ENCODE measurements around the gene DMPK.

Gene DMPK

DNA sequence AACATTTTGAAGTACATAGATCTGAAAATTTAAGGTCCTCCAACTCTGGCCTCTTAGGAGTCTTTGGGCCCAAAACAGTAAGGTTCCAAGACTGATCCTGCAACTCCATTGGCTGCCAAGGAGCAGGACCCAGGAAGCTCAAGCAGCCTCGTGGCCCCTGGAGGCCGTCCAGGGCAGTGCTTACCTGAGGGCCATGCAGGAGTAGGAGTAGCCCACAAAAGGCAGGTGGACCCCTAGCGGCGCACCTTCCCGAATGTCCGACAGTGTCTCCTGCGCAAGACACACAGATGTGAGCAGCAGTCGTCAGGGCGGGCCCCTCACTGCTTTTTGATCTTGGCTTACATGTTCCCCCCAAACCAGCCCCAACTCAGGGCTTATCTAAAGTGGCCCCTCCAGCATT lies 7.5 kb downstream of the DMPK start:
- WGBS, 2 donors (ENCODE audit: extremely low coverage in 2 of 2, insufficient read length in 2 of 2, insufficient replicate concordance in 1 of 2), result no CpG with 5 or more reads among the region's 9 CpGs
- Histone ChIP-seq H2BK15ac (ENCODE audit: low read length) (no peak overlapping the region), H3K9me3 (replicated peaks in 1 of 2; ENCODE audit: control insufficient read depth in 2 of 2, insufficient read depth in 1 of 2, low read depth in 1 of 2, low read length in 2 of 2) (no peaks in the 10 kb centered on the region), H4K91ac (ENCODE audit: low read depth, low read length, poor library complexity) (no peak overlapping the region), H3K23ac (ENCODE audit: low read depth, low read length, poor library complexity) (no peak overlapping the region), H2AK5ac (ENCODE audit: low read depth, low read length) (no peak overlapping the region), H3K14ac (ENCODE audit: low read length) (no peak overlapping the region), H3K4ac (ENCODE audit: low read length) (no peak overlapping the region), H3K9ac (ENCODE audit: low read depth, low read length, poor library complexity) (no peak overlapping the region), H3K4me3 (ENCODE audit: low read length in 2 of 2) (no peak overlapping the region), H3K36me3 (replicated peaks in 1 of 2; ENCODE audit: control insufficient read depth in 2 of 2, insufficient read depth in 2 of 2, low read length in 2 of 2) (peaks cover 32 to 75% of the 10 kb centered on the region in 2 donors), H3K79me1 (ENCODE audit: low read depth, low read length) (no peaks in the 10 kb centered on the region), H3K18ac (ENCODE audit: low read length) (no peak overlapping the region), H3K4me2 (ENCODE audit: insufficient read depth, low read length, poor library complexity, severe bottlenecking) (no peak overlapping the region), H3K27ac (replicated peaks; ENCODE audit: low read length) (no peak overlapping the region), H2AFZ (ENCODE audit: low read length) (no peak overlapping the region), H2BK120ac (ENCODE audit: low read depth, low read length) (no peak overlapping the region), H4K8ac (ENCODE audit: low read depth, low read length) (no peak overlapping the region), H2BK5ac (ENCODE audit: low read length) (no peak overlapping the region), H3K4me1 (ENCODE audit: control insufficient read depth in 2 of 2, insufficient read depth in 1 of 2, low read depth in 1 of 2, low read length in 2 of 2) (peaks cover 4 to 11% of the 10 kb centered on the region in 2 donors), H3K27me3 (ENCODE audit: control insufficient read depth in 3 of 3, insufficient read depth in 3 of 3, low read depth in 1 of 3, low read length in 3 of 3) (no peaks in the 10 kb centered on the region), H2BK12ac (ENCODE audit: low read length) (no peak overlapping the region)
- DNase-seq (ENCODE audit: low spot score), result no peak

DNA sequence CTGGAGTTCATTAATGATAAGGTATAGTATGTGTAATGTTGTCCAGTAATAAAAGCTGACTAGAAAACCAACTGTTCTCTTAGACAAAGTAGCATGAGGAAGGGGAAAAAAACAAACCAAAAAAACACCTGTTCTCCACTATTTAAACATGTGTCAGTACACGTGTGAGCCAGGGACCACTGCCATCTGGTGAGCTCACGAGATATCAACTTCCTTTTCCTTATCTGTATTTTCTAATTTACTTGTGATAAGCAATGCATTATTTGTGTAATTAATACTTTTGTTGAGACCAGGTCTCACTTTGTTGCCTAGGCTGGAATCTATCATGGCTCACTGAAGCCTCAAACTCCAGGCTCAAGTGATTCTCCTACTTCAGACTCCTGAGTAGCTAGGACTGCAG lies 8.9 kb downstream of the DMPK start:
- no peak overlapping the region for H3K4ac ChIP-seq (ENCODE audit: low read length)
- no peak overlapping the region for H3K4me3 ChIP-seq (ENCODE audit: low read length in 2 of 2)
- WGBS, 2 donors (ENCODE audit: extremely low coverage in 2 of 2, insufficient read length in 2 of 2, insufficient replicate concordance in 1 of 2), result no CpG with 5 or more reads among the region's 2 CpGs
- no peaks in the 10 kb centered on the region for H3K27me3 ChIP-seq (ENCODE audit: control insufficient read depth in 3 of 3, insufficient read depth in 3 of 3, low read depth in 1 of 3, low read length in 3 of 3)
- no peak overlapping the region for H3K18ac ChIP-seq (ENCODE audit: low read length)
- H2BK15ac ChIP-seq (ENCODE audit: low read length), result no peak overlapping the region
- no peak overlapping the region for H4K91ac ChIP-seq (ENCODE audit: low read depth, low read length, poor library complexity)
- no peak overlapping the region for H4K8ac ChIP-seq (ENCODE audit: low read depth, low read length)
- H3K9me3 ChIP-seq (replicated peaks in 1 of 2; ENCODE audit: control insufficient read depth in 2 of 2, insufficient read depth in 1 of 2, low read depth in 1 of 2, low read length in 2 of 2), result no peaks in the 10 kb centered on the region
- no peak overlapping the region for H3K27ac ChIP-seq (replicated peaks; ENCODE audit: low read length)
- peaks cover 5 to 6% of the 10 kb centered on the region in 2 donors for H3K4me1 ChIP-seq (ENCODE audit: control insufficient read depth in 2 of 2, insufficient read depth in 1 of 2, low read depth in 1 of 2, low read length in 2 of 2)
- H2BK5ac ChIP-seq (ENCODE audit: low read length), result no peak overlapping the region
- peaks cover 32 to 62% of the 10 kb centered on the region in 2 donors for H3K36me3 ChIP-seq (replicated peaks in 1 of 2; ENCODE audit: control insufficient read depth in 2 of 2, insufficient read depth in 2 of 2, low read length in 2 of 2)
- H2BK120ac ChIP-seq (ENCODE audit: low read depth, low read length), result no peak overlapping the region
- H3K23ac ChIP-seq (ENCODE audit: low read depth, low read length, poor library complexity), result no peak overlapping the region
- H3K79me1 ChIP-seq (ENCODE audit: low read depth, low read length), result no peaks in the 10 kb centered on the region
- H2BK12ac ChIP-seq (ENCODE audit: low read length), result no peak overlapping the region
- H3K14ac ChIP-seq (ENCODE audit: low read length), result no peak overlapping the region
- no peak overlapping the region for H2AFZ ChIP-seq (ENCODE audit: low read length)
- H3K4me2 ChIP-seq (ENCODE audit: insufficient read depth, low read length, poor library complexity, severe bottlenecking), result no peak overlapping the region
- H2AK5ac ChIP-seq (ENCODE audit: low read depth, low read length), result no peak overlapping the region
- no peak for DNase-seq (ENCODE audit: low spot score)
- H3K9ac ChIP-seq (ENCODE audit: low read depth, low read length, poor library complexity), result no peak overlapping the region

DNA sequence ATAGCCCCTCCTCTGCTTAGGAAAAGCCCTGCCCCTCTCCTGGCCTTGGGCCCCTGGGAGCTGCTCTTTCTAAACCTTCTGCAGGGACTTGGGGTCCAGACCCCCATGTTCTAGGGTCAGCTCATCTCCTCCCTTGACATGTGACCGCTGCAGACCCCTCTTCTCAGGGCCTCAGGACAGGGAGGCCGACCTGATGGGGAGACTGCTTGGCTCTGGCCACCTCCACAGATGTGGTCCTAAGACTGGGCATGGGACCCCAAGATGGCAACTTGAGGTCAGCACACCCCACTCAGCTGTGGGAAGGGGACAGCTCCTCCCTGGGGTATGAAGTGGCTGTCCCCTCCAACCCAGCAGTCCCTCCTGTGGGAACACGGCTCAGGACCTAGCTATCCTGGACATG lies 9.4 kb downstream of the DMPK start:
- Histone ChIP-seq H2BK120ac (ENCODE audit: low read depth, low read length) (no peak overlapping the region), H2AFZ (ENCODE audit: low read length) (no peak overlapping the region), H3K4me1 (ENCODE audit: control insufficient read depth in 2 of 2, insufficient read depth in 1 of 2, low read depth in 1 of 2, low read length in 2 of 2) (peaks cover 5 to 6% of the 10 kb centered on the region in 2 donors), H4K8ac (ENCODE audit: low read depth, low read length) (no peak overlapping the region), H2AK5ac (ENCODE audit: low read depth, low read length) (no peak overlapping the region), H3K36me3 (replicated peaks in 1 of 2; ENCODE audit: control insufficient read depth in 2 of 2, insufficient read depth in 2 of 2, low read length in 2 of 2) (peaks cover 30 to 57% of the 10 kb centered on the region in 2 donors), H4K91ac (ENCODE audit: low read depth, low read length, poor library complexity) (no peak overlapping the region), H3K4ac (ENCODE audit: low read length) (no peak overlapping the region), H2BK12ac (ENCODE audit: low read length) (no peak overlapping the region), H2BK5ac (ENCODE audit: low read length) (no peak overlapping the region), H3K14ac (ENCODE audit: low read length) (no peak overlapping the region), H3K4me2 (ENCODE audit: insufficient read depth, low read length, poor library complexity, severe bottlenecking) (no peak overlapping the region), H3K9me3 (replicated peaks in 1 of 2; ENCODE audit: control insufficient read depth in 2 of 2, insufficient read depth in 1 of 2, low read depth in 1 of 2, low read length in 2 of 2) (no peaks in the 10 kb centered on the region), H3K23ac (ENCODE audit: low read depth, low read length, poor library complexity) (no peak overlapping the region), H3K27ac (replicated peaks; ENCODE audit: low read length) (no peak overlapping the region), H2BK15ac (ENCODE audit: low read length) (no peak overlapping the region), H3K4me3 (ENCODE audit: low read length in 2 of 2) (no peak overlapping the region), H3K9ac (ENCODE audit: low read depth, low read length, poor library complexity) (no peak overlapping the region), H3K79me1 (ENCODE audit: low read depth, low read length) (peaks cover 2% of the 10 kb centered on the region), H3K18ac (ENCODE audit: low read length) (no peak overlapping the region), H3K27me3 (ENCODE audit: control insufficient read depth in 3 of 3, insufficient read depth in 3 of 3, low read depth in 1 of 3, low read length in 3 of 3) (no peaks in the 10 kb centered on the region)
- no CpG with 5 or more reads among the region's 3 CpGs for WGBS, 2 donors (ENCODE audit: extremely low coverage in 2 of 2, insufficient read length in 2 of 2, insufficient replicate concordance in 1 of 2)
- DNase-seq (ENCODE audit: low spot score), result no peak

DNA sequence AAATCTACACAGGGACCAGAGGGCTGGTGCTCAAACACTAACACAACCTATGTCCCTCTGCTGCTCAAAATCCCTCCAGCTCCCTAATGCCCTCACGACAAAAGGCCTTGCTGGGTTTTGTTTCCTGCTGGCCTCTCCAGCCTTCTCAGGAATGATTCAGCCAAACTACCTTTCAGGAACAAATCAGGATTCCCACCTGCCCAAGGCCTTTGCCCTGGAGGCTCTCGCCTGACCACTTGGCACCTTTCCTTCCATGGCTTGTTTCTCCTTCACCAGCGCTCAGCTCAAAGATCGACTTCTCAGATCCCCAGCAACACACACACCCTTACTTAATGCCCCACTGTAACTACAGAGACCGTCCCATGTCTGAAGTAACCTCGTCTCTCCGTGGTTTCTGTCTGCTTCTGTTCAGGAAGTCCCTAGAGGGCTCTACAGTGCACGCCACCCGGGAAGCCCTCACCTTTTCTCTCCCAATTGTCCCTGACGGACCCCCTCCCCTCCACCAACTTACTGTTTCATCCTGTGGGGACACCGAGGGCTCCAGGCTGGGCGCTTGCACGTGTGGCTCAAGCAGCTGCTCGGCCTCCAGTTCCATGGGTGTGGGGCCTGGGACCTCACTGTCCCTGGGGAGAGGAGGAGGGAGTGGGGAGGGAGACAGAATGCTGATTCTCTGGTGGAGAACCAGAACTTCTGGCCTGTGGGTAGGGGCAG lies 10.0 kb downstream of the DMPK start:
- DNase-seq (ENCODE audit: low spot score), result no peak
- WGBS, 2 donors (ENCODE audit: extremely low coverage in 2 of 2, insufficient read length in 2 of 2, insufficient replicate concordance in 1 of 2), result no CpG with 5 or more reads among the region's 14 CpGs
- Histone ChIP-seq H4K91ac (ENCODE audit: low read depth, low read length, poor library complexity) (no peak overlapping the region), H3K14ac (ENCODE audit: low read length) (no peak overlapping the region), H3K4me2 (ENCODE audit: insufficient read depth, low read length, poor library complexity, severe bottlenecking) (no peak overlapping the region), H3K23ac (ENCODE audit: low read depth, low read length, poor library complexity) (no peak overlapping the region), H2BK12ac (ENCODE audit: low read length) (no peak overlapping the region), H3K27ac (replicated peaks; ENCODE audit: low read length) (no peak overlapping the region), H2BK5ac (ENCODE audit: low read length) (no peak overlapping the region), H3K4me3 (ENCODE audit: low read length in 2 of 2) (no peak overlapping the region), H2AK5ac (ENCODE audit: low read depth, low read length) (no peak overlapping the region), H3K27me3 (ENCODE audit: control insufficient read depth in 3 of 3, insufficient read depth in 3 of 3, low read depth in 1 of 3, low read length in 3 of 3) (no peaks in the 10 kb centered on the region), H3K4me1 (ENCODE audit: control insufficient read depth in 2 of 2, insufficient read depth in 1 of 2, low read depth in 1 of 2, low read length in 2 of 2) (peaks cover 5 to 6% of the 10 kb centered on the region in 2 donors), H4K8ac (ENCODE audit: low read depth, low read length) (no peak overlapping the region), H2AFZ (ENCODE audit: low read length) (no peak overlapping the region), H3K36me3 (replicated peaks in 1 of 2; ENCODE audit: control insufficient read depth in 2 of 2, insufficient read depth in 2 of 2, low read length in 2 of 2) (peaks cover 24 to 51% of the 10 kb centered on the region in 2 donors), H2BK15ac (ENCODE audit: low read length) (no peak overlapping the region), H3K79me1 (ENCODE audit: low read depth, low read length) (peaks cover 4% of the 10 kb centered on the region), H3K9ac (ENCODE audit: low read depth, low read length, poor library complexity) (no peak overlapping the region), H2BK120ac (ENCODE audit: low read depth, low read length) (no peak overlapping the region), H3K18ac (ENCODE audit: low read length) (no peak overlapping the region), H3K4ac (ENCODE audit: low read length) (no peak overlapping the region), H3K9me3 (replicated peaks in 1 of 2; ENCODE audit: control insufficient read depth in 2 of 2, insufficient read depth in 1 of 2, low read depth in 1 of 2, low read length in 2 of 2) (no peaks in the 10 kb centered on the region)

Measured in neuronal stem cell (in vitro differentiated cells).